GM18517 (cell line): ENCODE measurements around the gene SRRM3.
"Not testable (repeated sequence)": the region's sequence is repeated elsewhere in the genome, so short reads cannot be mapped to it uniquely, and the experiment has no call there.

Experiments
- ATAC-seq: cut with Tn5 transposase; IDR thresholded peaks from one replicate; pipeline ENCODE4 v1.9.1; 2021; ENCODE audit warnings: mild to moderate bottlenecking, moderate library complexity; ENCODE audit not compliant: unreplicated experiment

SRRM3 gene

DNA sequence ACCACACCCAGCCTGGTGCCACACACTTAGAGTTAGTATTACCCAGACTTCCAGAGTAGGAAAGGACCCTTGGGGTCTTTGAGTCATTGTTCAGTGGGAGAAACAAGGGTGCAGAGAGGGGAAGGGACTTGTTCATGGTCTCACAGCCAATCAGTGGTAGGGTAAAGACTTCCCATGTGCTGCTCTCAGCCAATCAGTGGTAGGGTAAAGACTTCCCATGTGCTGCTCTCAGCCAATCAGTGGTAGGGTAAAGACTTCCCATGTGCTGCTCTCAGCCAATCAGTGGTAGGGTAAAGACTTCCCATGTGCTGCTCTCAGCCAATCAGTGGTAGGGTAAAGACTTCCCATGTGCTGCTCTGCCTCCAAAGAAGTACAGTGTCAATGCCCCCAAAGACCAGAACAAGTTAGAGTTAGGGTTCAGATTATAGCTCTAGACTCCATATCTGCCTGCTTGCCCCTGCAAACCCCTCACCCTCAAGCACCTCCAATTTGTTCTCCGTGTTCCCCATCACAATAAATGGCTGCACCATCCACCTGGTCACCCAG lies 25.3 kb downstream of the SRRM3 start:
- ATAC-seq, result not testable (repeated sequence)

- ATAC-seq, result no peak
Observed at GRCh38 chr7:76230214-76230613, 28.5 kb downstream of the SRRM3 start.

- no peak for ATAC-seq
Observed at GRCh38 chr7:76231071-76231470, 29.4 kb downstream of the SRRM3 start.

- ATAC-seq, result no peak
Observed at GRCh38 chr7:76231583-76231982, 29.9 kb downstream of the SRRM3 start.

DNA sequence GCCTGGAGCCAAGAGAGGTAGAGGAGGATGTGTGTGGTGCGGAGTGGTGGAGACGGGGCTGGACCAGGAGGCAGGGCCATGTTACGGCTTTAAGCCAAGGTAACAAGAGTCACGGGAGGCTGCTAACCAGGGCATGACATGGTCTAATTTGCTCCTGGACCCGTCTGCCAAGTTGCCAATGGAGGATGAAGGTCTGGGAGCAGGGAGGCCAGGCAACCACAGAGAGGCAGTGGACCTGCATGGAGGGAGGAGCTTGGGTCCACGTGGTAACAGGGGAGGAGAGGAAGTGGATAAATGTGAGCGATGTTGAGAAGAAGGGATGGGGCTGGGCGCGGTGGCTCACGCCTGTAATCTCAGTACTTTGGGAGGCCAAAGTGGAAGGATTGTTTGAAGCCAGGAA lies 31.0 kb downstream of the SRRM3 start:
- ATAC-seq, result no peak

DNA sequence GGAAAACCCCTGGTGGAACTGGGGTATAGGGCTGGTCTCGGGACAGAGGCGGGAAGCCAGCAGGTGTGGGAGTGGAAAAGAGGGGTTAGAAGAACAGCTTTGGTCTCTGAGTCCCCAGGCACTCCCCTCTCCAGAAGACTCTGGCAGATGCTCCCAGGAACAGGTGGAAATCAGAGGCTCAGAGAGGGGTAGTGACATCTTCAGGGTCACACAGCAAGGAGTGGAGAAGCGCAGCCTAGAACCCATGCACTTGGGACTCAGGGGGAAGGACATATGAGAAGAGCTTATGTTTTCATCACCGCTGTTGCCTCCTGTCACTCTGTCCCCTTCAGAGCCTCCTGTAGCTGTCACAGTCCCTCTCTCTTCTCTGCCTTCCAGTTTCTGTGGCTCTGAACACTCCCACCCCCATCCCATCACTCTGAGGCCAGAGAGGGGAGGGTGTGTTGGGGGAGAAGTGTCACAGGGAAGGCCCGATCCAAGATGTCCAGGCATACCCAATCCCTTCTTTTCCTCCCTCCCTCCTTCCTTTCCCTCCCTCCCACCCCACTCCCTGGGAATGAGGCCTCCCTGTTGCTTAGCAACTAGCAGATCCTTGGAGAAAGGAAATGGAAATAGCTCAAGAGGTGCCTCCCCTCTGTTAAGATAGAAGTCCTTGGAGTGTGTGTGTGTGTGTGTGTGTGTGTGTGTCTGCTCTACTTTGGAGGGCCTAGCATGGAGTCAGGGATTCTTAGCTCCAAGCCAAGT lies 32.0 kb downstream of the SRRM3 start:
- ATAC-seq, result no peak

DNA sequence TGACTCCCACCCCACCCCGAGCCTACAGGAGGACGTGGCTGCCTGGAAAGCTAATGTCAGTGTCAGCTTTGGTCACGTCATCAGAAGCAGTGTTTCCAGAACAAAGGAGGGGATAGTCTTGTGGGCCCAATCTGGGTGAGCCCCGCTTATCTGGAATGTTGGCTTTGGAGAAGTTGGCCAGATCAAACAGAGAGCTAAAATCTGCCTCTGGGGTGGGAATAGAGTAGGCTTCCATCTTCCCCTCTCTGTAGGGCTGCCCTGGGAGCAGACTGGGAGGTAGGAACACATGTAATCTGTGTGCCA lies 32.5 kb downstream of the SRRM3 start:
- no peak for ATAC-seq

DNA sequence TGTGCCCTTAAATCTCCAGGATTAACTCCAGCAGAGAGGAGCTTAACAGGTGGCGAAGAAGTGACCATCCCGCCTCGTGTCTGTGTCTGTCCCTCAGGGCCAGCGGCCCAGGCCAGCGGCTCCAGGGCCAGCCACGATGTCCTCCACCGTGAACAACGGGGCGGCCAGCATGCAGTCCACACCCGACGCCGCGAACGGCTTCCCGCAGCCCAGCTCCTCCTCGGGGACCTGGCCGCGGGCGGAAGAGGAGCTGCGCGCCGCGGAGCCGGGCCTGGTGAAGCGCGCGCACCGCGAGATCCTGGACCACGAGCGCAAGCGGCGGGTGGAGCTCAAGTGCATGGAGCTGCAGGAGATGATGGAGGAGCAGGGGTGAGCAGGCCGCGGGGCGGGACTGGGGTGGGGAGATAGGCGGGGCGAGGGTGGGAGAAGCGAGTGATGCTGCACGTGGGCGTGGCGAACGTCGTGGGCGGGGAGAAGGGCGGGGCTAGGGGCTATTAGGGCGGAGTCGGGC lies 33.3 kb downstream of the SRRM3 start:
- no peak for ATAC-seq

GRCh38 chr7:76236224-76236623 lies 34.5 kb downstream of the SRRM3 start:
- no peak for ATAC-seq

DNA sequence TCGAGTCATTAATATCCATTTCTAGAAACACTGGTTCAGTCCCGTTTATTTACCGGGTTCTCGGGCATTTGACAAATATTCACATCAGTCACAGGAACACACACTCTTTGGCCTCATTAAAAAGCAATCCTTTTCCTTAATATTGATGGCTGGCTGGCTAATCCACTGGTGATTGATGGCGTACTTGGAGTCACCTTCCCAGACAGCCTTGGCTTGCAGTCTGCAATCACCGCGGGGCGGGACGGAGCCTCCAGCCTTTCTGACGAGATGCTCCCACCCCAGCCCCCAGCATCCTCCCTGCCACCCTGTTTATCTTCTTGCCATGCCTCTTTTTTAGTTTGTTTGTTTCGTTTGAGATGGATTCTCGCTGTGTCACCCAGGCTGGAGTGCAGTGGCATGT lies 36.6 kb downstream of the SRRM3 start:
- ATAC-seq, result no peak

GRCh38 chr7:76241141-76241540 lies 39.4 kb downstream of the SRRM3 start:
- no peak for ATAC-seq

DNA sequence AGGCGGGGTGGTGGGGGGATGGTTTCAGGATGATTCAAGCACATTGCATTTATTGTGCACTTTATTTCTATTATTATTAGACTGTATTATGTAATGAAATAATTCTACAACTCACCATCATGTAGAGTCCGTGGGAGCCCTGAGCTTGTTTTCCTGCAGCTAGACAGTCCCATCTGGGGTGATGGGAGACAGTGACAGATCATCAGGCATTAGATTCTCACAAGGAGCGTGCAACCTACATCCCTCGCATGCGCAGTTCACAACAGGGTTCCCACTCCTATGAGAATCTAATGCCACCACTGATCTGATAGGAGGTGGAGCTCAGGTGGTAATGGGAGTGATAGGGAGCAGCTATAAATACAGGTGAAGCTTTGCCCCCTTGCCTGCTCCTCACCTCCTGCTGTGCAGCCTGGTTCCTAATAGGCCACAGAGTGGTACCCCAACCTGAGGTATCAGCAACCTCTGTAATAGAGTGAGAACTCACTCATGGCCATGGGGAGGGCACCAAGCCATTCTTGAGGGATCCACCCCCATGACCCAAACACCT lies 40.9 kb downstream of the SRRM3 start:
- ATAC-seq, result not testable (repeated sequence)

DNA sequence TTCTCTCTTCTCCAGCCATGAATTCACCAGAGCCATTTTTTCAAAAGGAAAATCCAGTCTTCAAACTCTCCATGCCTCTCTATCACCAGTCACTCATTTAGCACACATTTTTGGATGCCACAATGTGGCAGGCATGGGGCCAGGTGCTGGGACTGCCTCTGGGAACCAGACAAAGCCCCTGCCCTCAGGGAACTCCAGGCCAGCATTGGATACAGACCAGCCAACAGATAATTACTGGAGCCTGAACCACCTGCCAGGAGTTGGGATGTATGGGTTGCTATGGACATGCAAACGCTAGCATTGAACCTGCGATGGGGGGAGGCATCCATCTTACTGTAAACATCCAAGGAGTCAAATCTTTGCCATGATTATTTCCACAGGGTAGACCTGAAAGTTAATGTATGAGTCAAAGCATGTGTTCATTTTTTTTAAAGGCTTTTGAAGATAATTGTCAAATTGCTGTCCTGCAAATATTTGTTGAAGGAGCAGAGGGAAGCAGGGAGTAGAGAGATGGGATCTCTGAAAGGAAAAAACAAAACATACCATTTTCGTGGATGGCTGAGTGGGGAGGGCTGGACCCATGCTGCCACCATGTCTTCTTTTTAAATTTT lies 43.2 kb downstream of the SRRM3 start:
- no peak for ATAC-seq

DNA sequence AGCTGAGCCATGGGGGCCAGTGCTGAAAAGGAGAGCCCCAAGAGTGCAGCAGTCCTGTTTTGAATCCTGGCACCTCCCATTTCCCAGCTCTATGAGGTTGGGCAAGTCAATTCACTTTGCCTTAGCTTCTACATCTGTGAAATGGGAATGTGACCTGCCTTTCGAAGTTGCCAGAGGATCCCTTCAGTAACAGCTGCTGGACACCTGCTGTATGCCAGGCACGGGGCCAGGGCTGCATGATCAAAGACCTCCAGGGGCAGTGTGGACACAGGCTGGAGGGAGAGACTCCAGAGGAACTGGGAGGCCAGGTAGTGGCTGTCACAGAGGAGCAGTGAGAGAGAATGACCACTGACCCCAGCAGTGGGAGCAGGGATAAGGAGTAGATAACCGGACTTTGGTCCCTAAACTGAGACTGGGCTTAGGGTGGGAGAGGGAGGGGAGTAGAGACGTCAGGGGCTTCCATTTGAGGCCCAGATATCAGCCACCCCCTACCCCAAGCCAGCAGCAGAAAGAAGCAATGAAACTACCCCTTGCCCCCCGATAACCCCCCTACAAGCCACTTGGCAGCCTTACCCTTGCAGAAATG lies 45.2 kb downstream of the SRRM3 start:
- ATAC-seq, result no peak

DNA sequence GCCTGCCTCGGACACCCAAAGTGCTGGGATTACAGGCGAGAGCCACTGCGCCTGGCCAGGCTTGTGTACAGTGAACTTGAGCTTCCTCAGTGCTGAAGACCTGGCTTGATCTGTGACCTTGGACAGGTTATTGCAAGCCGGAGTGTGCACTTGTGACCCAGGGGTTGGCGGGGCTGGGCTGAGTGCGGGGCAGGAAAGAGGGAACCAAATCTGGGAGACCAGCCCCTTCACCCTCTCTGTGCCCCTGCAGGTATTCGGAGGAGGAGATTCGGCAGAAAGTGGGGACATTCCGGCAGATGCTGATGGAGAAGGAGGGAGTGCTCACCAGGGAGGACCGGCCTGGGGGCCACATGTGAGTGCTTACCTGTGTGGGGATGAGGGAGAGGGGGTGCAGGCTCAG lies 46.2 kb downstream of the SRRM3 start:
- ATAC-seq, result no peak

GRCh38 chr7:76252021-76252420 lies 50.3 kb downstream of the SRRM3 start:
- no peak for ATAC-seq

DNA sequence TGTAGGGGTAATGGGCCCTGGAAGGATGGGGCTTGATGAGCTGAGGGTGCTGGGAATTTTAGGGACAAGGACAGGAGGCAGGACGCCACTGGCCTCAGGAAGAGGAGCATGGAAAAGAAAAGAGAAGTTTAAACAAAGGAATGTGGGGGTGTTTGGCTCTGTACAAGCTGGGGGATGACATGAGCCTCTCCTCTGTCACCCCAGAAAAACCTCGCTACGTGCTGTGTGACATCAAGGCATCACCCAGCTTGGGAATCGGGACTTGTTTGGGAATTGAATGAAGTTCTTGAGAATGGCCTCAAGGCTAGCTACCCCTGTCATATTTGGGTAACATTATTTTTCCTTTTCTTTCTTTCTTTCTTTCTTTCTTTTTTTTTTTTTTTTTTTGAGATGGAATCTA lies 53.1 kb downstream of the SRRM3 start:
- no peak for ATAC-seq

DNA sequence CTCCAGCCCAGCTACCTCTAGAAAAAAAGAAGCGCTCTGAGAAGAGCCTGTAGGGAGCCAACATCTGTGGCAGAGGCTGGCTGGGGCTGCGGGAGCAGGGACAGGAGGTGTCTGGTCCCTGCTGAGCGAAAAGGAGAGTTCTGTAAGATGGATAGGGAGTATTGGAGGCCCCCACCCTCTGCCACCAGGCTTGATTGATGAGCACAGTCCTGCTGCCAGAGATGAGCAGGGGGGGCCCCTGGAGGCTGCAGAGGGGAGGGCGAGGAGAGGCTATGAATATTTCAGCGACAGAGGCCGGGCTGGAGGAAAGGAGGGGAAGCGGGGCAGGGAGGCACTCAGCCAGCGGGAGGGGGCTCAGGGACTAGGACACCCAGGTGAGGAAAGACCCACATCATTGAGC lies 56.3 kb downstream of the SRRM3 start:
- no peak for ATAC-seq

GRCh38 chr7:76259124-76260093 lies 57.7 kb downstream of the SRRM3 start:
- no peak for ATAC-seq

DNA sequence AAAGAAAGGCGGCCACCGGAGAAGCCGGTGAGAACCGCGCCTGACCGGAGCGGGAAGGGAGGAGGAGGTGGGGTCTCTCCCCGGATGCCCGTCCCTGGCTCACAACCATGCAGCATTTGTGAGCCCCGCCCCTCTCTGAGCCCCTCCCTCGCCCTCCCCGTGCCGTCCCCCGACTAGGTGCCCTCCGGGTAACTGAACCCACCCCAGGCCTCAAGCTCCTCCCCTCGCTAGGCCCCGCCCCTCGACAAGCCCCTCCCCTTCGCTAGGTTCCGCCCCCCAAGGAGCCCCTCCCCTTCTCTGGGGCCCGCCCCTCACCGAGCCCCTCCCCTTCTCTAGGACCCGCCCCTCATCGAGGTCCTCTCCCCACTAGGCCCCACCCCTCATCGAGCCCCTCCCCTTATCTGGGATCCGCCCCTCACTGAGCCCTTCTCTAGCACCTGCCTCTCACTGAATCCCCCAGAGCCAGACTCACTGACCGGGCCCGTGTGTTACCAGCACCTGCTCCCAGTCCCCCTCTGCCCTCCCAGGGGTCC lies 58.5 kb downstream of the SRRM3 start:
- no peak for ATAC-seq
